ENCODE results near the gene TMEM115.

Gene TMEM115

GRCh38 chr3:50375258-50375931, 16.1 kb upstream of the TMEM115 start:
- DNase-seq = no peak

GRCh38 chr3:50374363-50375257, 15.3 kb upstream of the TMEM115 start:
- DNase-seq = no peak

DNA sequence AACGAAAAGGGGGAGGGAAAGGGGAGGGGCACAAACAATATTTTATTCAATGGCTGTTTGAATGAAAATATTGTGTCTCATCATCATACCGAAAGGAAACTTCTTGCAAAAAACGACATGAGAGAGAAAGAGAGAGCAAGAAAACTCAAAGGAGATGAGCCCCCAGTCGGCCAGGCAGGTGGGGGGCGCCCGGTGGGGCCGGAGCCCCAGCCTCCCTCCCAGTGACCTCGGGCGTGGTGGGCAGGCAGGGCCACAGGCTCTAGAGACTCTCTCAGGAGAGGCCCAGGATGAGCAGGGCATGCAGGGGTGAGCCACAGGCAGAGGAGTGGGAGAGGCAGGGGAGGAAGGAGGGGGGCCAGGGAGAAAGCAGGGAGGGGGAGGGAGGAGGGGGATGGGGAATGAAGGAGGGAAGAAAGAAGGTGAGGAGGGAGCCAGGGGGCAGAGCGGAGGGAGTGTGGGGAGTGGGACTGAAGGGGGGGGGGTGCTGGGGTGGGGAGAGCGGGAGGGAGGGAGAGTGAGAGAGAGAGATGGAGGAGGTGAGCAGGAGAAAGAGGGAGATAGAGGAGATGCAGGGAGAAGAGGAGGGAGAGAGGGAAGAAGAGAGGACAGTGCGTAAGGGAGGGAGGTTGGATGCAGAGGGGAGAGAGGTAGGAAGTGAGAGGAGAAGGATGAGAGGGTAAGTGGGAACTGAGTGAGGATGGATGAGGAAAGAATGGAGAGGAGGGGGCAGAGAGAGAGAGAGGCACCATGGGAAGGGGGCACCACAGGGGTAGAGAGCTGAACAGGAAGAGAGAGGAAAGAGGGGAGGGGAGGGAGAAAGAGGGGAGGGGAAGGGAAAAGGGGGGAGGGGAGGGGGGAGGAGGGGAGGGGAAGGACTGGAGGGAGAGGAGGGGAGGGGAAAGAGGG, 14.1 kb upstream of the TMEM115 start:
- DNase-seq = no peak

- DNase-seq = no peak
Observed at GRCh38 chr3:50372349-50372748, 13.0 kb upstream of the TMEM115 start.

GRCh38 chr3:50371133-50371685, 11.9 kb upstream of the TMEM115 start:
- DNase-seq = no peak

DNA sequence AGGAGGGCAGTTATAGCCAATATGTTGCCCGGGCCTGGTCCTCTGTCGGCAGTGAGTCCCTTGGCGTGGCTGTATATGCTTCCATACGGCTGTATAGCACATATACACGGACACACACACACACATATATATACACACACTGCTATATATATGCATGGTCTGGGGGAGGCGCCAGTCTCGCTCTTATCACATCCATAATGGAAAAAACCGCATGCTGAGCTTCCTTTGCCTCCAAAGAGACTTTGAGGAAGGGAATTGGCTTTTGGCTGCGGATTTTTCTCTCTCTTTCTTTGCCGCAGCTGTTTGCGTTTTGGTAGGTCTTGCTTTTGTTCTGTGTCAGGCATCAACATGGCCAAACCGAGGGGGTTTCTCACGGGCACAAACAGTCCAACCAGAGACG, 11.3 kb upstream of the TMEM115 start:
- DNase-seq = no peak

DNA sequence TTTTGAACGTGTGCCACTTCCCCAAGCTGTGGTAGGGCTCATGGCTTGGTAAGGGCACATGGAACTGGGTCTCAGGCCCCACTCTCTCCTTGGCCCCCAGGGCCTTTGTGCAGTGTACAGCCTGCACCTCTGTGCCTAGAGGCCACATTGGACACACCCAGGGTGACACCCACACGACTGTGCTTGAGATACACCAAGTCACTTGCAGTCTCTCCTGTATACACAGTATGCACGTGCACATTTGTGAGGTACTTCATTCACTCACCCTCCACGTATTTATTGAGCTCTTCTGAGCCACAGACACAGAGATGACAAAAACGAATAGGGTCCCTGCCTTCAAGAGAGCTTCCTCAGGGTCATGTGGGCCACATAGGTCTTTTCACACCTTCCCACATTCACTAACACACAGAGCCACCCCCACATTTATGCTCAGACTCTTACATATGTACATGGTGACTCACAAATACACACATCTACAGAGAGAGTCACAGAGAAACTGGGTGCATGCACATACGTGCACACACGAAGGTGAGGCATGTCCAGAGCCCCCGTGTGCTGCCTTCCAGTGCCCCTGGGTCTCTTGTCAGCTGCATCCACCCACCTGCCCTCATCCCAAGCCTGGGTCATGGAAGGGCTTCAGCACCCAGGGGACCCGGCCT, 9.8 kb upstream of the TMEM115 start:
- no peak for DNase-seq

DNA sequence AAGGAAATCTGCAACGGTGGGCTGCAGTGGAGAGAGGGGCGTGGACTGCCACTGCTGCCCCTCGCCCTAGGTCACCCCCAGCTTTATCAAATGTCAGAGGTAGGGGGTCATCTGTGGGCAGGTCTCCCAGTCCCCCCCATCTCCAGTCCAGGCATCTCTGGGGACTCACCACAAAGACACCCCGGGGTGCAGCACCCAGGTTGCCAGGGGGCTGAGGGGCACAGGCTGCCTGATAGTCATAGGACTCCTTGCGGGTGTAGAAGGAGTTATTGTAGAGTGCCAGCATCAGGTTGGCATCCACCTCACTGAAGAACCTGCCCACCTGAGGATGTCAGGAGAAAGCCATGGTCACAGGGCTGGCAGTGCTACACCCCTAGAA, 6.5 kb upstream of the TMEM115 start:
- DNase-seq = no peak

DNA sequence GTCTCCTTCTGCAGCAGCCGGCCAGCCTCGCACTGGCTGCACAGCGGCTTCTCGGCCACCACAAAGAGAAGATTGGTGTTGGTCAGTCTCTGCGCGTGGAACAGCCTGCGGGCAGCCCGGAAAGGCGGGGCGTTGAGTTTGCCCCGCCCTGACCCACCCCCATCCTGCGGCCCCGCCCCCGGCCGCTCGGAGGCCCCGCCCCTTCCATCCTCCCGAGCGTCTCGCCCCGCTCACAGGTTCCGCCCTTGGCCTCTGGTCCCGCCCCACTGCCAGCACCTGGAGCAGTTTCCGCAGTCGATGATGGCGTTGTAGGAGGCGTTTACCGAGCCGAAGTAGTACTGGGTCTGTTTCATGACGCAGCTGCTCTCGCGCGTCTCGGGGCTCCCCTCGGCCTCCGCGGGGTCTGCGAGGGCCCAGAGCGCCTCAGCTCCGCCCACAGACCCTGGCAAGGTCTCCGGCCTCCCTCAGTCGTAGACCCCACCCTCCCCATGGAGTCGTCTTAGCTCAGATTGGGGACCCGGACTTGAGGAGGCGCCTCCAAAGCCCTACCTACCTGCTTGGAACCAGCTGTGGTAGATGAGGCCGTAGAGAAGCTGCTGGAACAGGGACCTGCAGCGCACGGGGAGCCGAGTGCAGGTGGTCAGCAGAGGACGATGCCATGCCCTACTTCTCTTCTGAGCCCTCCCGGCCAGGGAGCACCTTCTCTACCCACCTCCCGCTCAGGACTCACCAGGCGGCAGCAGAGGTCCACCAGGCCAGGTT, 5.9 kb upstream of the TMEM115 start:
- peak; percentile 92 to 94 for DNase-seq

- no peak for DNase-seq
Observed at GRCh38 chr3:50364573-50365079, 5.3 kb upstream of the TMEM115 start.

- DNase-seq = no peak
Observed at GRCh38 chr3:50359760-50360110, 414 bp upstream of the TMEM115 start.

DNA sequence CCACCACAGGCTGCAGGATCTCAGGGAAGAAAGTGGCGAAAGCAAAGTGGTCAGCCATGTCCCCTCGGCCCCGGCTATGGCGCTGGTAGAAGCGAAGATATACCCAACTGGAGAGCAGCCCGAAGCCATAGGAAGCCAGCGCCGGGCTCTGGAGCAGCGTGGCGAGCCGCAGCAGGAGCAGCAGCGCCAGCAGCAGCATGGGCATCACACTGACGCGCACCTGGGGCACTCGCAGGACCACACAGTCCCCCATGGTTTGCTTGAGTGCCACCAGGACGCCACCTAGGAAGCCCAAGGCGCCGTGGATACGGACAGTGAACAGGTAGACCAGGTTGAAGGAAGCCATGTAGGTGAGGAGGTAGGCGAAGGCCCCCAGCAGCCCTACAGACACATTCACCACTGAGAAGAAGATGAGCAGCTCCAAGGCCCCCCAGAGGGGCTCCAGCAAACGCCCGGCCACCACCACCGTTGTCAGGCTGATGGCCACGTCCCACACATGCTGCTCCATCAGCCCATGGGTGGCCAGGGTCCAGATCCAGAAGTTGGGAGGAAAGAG, 888 bp downstream of the TMEM115 start:
- DNase-seq = no peak

- DNase-seq = no peak
Observed at GRCh38 chr3:50357481-50357880, 1.8 kb downstream of the TMEM115 start.

DNA sequence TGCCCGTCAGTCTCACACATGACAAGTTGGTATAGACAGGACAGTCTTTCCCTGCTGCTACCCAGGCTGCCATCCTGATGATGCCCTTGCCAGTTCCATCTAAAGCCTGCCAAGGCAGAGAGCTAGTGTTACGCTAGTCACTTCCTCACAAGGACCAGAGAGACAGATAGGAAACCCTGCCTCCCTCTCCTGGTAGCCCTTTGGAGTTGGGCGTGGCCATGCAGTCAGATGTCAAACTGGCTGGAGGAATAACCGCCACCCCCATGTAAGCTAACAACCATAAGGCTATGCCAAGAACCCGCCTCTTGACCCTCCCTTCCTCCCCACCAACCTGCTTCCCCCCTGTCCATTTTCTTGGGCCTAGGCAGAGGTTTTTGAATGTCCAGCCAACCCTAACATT, 2.8 kb downstream of the TMEM115 start:
- DNase-seq = no peak

GRCh38 chr3:50355829-50356552, 3.3 kb downstream of the TMEM115 start:
- DNase-seq = no peak

- no peak for DNase-seq
Observed at GRCh38 chr3:50354850-50355249, 4.5 kb downstream of the TMEM115 start.

DNA sequence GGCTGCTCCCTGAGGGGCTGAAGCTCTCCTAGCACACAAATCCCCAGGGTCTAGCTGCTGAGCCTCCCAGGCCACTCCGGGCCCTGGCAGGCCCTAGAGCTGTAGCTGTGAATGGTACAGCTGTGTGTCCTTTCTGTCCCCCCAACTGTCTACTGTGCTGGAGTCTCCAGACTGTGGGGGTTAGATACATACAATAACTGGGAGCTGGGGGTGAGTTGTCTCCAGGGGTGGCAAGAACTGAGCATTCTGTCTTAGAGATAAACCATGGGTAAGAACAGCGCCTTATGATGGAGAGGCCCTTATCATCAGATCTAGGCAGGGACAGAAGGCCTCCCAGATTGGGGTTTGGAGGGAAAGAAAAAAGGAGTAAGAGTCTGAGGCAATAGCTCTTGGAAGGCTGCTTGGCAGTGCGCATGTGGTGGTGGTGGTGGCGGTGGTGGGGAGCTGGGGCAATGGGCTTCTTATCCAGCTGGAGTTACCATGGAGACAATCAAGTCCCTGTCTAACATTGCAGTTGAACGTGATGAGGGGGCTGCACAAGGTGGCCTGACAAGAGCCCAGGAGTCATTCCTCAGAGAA, 5.0 kb downstream of the TMEM115 start:
- no peak for DNase-seq

- DNase-seq = no peak
Observed at GRCh38 chr3:50353245-50354004, 5.9 kb downstream of the TMEM115 start.

GRCh38 chr3:50352781-50353180, 6.5 kb downstream of the TMEM115 start:
- DNase-seq = no peak
